Measurements from ENCODE around the gene USF2.

Gene USF2

DNA sequence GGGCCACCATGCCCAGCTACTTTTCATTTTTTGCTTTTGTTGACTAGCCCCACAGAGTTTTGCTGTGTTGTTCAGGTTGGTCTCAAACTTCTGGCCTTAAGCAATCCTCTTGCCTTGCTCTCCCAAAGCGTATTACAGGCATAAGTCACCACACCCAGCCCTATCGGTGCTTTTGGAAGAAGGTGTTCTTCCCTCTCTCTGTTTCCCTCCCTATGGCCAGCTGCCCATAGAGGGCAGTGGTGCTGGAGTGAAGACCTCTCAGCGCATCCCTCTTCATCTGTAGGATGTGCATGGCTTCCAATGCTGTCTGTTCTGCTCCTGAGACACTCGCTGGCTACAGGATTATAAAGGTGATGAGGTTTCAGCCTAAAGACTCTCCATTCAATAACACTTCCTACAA is 58.9 kb downstream of the USF2 start:
- no peak for DNase-seq

GRCh38 chr19:35328851-35329285 is 60.1 kb downstream of the USF2 start, which contains the start of gene CD22:
TSS of gene CD22 (plus strand) at chr19:35329187. CDS start at chr19:35332041, 2,854 bp downstream.
- no peak for DNase-seq

DNA sequence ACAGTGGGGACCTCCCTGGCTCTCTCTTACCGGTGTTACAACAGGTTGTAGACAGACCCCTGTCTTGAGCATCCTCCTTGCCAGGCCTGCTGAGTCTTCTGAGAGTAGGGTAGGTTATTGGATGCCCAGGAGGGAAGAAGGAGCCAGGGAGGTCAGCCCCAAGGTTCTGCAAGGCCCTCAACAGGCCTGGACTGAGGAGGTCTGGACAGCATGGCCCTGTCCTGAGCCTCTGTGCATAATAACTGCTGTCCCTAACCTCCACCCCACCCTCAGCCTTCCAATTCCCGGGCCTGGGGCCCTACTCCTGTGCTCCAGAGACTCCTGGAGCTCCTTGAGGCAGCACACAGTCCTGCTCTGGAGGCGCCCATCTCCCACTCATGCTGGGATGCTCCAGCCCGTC is 60.6 kb downstream of the USF2 start:
- DNase-seq: no peak

All from CD4-positive, alpha-beta T cell treated with Interleukin-17A for 4 hours (primary cell).